Suppressor macrophage treated with lipopolysaccharide for 1 hour (primary cell): ENCODE measurements around the gene TDO2.
"Not testable (repeated sequence)": the region's sequence is repeated elsewhere in the genome, so short reads cannot be mapped to it uniquely, and the experiment has no call there.

ENCODE experiments used
- DNase-seq, 3 donors: peaks; one replicate each; pipeline ENCODE4 v3.0.0-alpha.2; 2020 to 2022

TDO2 gene

GRCh38 chr4:155908187-155909139 lies 5.0 kb downstream of the TDO2 start:
- DNase-seq: no peak

DNA sequence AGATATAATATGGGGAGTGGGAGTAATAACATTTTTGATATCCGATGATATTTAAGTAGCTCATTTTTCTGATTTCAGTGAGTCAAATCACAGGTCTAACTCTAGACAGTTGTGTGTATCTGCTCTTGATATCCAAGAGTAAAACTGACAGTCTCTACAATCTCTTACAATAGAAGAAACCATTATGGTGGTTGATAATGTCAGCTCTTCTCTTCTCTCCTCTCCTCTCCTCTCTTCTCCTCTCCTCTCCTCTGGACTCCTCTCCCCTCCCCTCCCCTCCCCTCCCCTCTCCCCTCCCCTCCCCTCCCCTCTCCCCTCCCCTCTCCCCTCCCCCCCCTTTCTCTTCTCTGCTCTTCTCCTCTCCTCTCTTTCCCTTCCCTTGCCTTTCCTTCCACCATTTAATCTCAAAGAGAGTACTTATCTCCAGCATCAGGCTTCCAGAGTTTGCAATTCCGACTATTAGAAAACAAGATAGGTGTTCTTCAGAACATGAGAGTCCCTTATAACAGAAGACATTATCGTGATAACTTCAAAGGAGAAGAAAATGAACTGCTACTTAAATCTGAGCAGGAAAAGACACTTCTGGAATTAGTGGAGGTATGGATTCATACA lies 6.2 kb downstream of the TDO2 start:
- no peak for DNase-seq

DNA sequence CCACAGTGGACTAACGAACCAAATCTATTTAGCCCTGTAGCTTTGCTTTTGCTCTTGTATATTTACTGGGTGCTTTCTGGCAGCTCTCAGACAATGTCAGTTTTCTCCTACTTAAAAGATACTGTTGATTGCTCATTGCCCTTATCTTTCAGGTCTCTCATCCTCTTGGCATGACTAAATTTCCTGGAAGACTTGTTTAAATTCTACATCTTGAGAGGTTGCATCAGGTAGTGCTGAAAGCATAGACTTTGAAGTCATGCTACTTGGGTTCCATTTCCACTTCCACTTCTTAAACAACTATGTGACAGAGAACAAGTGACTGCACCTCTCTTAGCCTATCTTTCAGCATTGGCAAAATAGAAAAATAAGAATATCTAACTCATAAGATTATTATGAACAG lies 8.4 kb downstream of the TDO2 start:
- DNase-seq: no peak

DNA sequence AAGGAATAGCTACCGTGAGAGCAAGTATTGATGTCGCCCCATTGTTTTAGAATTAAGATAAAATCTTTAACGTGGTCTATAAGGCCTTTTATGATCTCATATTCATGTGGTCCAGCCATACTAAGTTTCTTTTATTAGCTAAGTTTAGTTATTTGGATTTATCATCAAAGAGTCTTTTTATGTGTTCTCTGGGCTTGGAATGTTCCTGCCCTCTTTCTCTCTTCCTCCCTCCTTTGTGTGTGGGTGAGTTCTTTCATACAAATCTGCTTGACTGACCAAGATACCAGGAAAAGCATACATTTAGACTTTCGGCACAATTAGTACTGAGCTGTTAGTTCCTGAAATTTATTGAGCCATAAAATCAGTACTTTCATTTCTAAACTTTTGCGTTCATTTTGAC lies 11.3 kb downstream of the TDO2 start:
- DNase-seq: no peak

DNA sequence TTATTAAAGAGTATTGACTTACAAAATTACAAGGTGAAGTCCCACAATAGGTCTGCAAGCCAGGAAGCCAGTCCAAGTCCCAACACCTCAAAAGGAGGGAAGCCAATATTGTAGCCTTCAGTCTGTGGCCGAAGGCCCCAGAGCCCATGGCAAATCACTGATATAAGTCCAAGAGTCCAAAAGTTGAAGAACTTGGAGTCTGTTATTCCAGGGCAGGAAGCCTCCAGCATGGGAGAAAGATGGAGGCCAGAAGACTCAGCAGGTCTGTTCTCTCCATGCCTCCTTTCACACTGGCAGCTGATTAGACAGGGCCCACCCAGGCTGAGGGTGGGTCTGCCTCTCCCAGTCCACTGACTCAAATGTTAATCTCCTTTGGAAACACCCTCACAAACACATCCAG lies 18.1 kb downstream of the TDO2 start:
- no peak for DNase-seq

GRCh38 chr4:155924637-155925036 lies 21.1 kb downstream of the TDO2 start:
- DNase-seq: no peak

DNA sequence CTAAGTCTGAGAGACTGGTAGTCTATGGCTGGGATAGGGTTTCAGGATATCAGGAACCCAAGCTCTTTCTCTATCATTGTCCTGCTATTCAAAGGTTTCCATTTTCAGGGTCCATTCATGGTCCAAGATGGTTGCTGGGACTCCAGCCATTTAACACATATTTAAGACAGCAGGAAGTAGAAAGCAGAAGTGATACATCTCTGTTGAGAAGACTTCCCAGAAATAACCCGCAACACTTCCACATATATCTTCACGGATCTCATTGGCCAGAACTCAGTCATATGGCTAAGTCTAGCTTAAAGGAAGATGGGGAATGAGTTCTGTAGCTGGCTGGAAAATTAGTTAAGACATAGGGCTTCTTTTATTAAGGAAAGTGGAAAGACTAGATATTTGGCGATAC lies 26.3 kb downstream of the TDO2 start:
- peak in 1 of 3 donors; percentile 14 for DNase-seq

GRCh38 chr4:155930330-155930729 lies 26.8 kb downstream of the TDO2 start:
- no peak for DNase-seq

- no peak for DNase-seq
Observed at GRCh38 chr4:155931634-155932033, 28.1 kb downstream of the TDO2 start.

DNA sequence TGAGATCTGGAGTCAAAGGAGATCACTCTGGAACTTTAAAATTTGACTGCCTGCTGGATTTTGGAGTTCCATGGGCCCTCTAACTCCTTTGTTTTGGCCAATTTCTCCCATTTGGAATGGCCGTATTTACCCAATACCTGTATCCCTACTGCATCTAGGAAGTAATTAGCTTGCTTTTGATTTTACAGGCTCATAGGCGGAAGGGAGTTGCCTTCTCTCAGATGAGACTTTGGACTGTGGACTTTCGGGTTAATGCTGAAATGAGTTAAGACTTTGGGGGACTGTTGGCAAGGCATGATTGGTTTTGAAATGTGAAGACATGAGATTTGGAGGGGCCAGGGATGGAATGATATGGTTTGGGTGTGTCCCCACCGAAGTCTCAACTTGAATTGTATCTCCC lies 31.1 kb downstream of the TDO2 start:
- not testable (repeated sequence) for DNase-seq

DNA sequence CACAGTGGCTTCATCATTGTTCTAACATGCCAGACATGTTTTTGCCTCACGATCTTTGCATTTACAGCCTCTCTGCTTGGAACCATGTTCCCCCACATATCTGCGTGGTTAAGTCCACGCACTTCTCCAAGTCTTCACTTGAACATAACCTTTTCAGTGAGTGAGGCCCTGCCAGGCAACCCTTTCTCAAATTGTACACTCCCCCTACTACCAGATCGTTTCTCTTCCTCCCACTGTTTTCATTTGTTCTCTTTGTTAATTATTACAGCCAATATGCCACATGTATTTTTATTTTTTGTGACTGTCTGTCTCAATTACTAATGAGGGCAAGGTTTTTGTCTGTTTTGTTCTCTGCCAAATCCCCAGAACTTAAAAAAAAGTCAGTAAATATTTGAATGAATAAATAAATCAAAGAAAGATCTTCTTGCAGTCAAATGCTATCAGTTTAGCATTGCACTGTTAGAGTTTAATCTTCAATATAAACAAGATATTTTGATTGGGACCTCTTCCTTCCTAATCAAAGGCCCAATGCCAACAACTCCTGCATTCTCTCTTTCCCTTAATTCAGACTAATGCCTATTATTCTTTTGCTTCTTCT lies 32.0 kb downstream of the TDO2 start:
- DNase-seq: no peak

DNA sequence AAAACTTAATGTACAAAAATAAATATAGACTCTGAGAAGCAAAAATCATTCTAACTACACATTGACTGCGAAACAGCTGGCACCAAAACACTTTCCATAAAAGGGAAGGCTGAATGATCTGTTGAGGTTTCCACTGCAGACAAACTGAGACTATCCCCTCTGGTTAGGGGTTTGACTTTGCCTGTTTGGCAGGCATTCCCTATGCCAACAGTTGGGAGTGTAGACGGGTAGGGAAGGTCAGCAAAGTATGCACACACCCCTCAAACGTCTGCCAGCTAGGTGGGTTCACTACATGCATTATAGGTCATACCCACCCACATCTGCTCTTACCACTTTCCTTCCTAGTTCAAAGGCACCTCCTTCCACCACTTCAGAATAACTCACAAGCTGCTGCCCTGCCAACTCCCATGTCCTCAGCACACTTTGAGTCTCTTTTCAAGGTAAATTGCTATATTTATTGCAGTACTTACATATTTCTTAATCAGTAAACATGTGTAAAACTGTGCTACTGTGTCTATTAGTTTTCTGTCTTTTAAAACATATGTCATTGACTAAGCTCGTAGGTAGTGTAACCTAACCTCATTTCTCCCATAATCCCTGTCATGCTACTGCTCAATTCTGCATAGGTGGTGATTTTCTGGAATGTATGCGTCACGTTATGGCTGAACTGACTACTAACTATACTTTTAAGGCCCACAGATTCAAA lies 37.7 kb downstream of the TDO2 start:
- DNase-seq: no peak

GRCh38 chr4:155941820-155942219 lies 38.3 kb downstream of the TDO2 start:
- no peak for DNase-seq

- DNase-seq: no peak
Observed at GRCh38 chr4:155943605-155944291, 40.3 kb downstream of the TDO2 start.

- no peak for DNase-seq
Observed at GRCh38 chr4:155944516-155944915, 41.0 kb downstream of the TDO2 start.

GRCh38 chr4:155946486-155946885 lies 43.0 kb downstream of the TDO2 start:
- no peak for DNase-seq

DNA sequence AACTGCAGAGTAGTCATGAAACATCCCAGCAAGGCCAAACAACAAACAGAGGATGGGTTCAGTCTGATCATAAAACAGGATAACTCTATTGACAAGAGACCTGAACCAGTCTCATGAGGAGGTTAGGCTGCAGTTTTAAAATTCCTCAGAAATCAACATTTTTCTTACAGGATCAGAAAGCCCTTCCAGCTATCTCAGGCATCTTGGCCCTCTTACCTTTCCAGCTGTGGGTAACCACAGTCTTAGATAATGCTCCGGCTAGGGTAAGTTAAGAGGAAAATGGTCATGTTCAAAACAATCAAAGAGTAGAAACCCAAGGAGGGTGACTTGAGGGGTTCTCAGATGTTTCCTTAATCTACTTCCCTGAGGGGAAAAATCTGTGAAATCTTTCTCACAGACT lies 45.0 kb downstream of the TDO2 start:
- no peak for DNase-seq

DNA sequence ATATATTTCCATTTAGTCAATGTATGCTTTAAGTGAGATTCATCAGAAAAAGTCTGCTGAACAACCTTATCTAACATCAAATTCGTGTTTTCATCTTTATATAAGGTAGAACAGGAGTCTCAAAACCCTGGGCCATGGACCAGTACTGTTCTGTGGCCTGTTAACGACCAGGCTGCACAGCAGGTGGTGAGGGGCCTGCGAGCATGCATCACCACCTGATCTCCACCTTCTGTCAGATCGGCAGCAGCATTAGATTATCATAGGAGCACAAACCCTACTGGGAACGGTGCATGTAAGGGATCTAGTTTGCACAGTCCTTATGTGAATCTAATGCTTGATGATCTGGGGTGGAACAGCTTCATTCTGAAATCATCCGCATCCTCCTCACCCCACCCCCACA lies 47.0 kb downstream of the TDO2 start:
- DNase-seq: no peak

- no peak for DNase-seq
Observed at GRCh38 chr4:155952501-155952901, 49.0 kb downstream of the TDO2 start.

- DNase-seq: peak; percentile 81 to 89 (median 82)
Observed at GRCh38 chr4:155953151-155954117, 49.9 kb downstream of the TDO2 start, which contains the start of gene CTSO. Gene CTSO (minus strand): TSS chr4:155953866. CDS start chr4:155953847, 19 bp downstream.

DNA sequence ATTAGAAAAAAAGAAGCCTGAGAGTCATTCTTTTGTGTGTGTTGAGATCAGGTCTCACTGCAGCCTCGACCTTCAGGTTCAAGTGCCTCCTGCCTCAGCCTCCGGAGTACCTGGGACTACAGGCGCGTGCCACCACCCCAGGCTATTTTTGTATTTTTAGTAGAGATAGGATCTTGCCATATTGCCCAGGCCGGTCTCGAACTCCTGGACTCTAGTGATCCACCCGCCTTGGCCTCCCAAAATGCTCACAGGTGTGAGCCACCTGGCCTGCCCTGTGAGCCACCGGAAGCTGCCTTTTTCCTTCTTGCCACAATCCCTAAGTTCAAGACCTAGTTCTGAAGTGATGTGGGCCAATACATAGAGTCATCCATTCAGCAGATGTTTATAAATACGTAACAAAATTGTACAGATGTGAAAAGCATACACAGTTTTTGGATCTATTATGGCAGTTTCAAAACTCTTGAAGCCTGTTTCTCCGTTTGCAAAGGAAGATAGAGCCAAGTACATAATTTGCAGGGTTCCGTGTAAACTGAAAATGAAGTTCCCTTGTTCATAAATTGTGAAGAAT lies 50.7 kb downstream of the TDO2 start:
- DNase-seq: no peak
